Psoas muscle (tissue), 8 donors: ENCODE measurements around the gene ZBED4. TPM values are rescaled to one million over a fixed set of nuclear protein-coding genes. Genes with fewer than 3 reads are reported as not detected.

Source experiments
- ATAC-seq, 4 donors: fragments of 200-7000 bp; cut with Tn5 transposase; one replicate each; pipeline ENCODE4 v1.9.1; 2020; ENCODE audit warnings: moderate library complexity in 3 of 4, mild to moderate bottlenecking in 2 of 4
- DNase-seq, 2 donors: peaks; one replicate each; pipeline ENCODE4 v3.0.0-alpha.2; 2020
- H3K27ac ChIP-seq: fragments of 200-600 bp; one replicate; pipeline ENCODE4 v1.8.0; 2022
- H3K27me3 ChIP-seq, 3 donors: fragments of 200-600 bp in 1 of 3; one replicate each; pipeline versions ENCODE4 v1.6.1 to v1.8.0; 2013 to 2022; ENCODE audit warnings: low read length in 2 of 3, mild to moderate bottlenecking in 2 of 3, moderate library complexity in 1 of 3; ENCODE audit not compliant: insufficient read depth in 3 of 3
- H3K36me3 ChIP-seq, 2 donors: fragments of 200-600 bp in 1 of 2; one replicate each; pipeline versions ENCODE4 v1.6.1 to v1.8.0; 2013 to 2022; ENCODE audit warnings: low read depth in 1 of 2, mild to moderate bottlenecking in 1 of 2, moderate library complexity in 1 of 2; ENCODE audit not compliant: insufficient read depth in 1 of 2
- H3K4me1 ChIP-seq: fragments of 200-600 bp; one replicate; pipeline ENCODE4 v1.8.0; 2022
- H3K4me3 ChIP-seq: fragments of 200-600 bp; one replicate; pipeline ENCODE4 v1.8.0; 2022; ENCODE audit warnings: mild to moderate bottlenecking
- H3K9me3 ChIP-seq: fragments of 200-600 bp; one replicate; pipeline ENCODE4 v1.8.0; 2022
- WGBS, 3 donors: extraction: QIAGEN DNeasy Blood & Tissue Kit; methylation state at CpG; one replicate each; pipeline versions ENCODE4 v1.1.6 to v1.1.7; 2013; 5-methylcytosine and 5-hydroxymethylcytosine counted together
- intact Hi-C, 2 donors: fragments of 100-400 bp; cut with DNase I; formaldehyde crosslinking; loops; one replicate each; pipeline versions ENCODE4 v1.11.0 to v1.14.2; 2022
- polyA plus RNA-seq, 3 donors: library from polyadenylated mRNA; stranded (reverse); fragments of 200-250 nt; gene quantifications; one replicate each; pipeline ENCODE4 v1.2.3, GENCODE V29; 2013
- total RNA-seq, 4 donors: library from RNA; stranded (reverse); fragmentation: NEBNext Ultra II Directional in 2 of 4; extraction: Animal tissue kit (Norgen Biotek cat#: 25700) in 2 of 4; gene quantifications; one replicate each; pipeline versions ENCODE4 v1.2.1 to v1.2.4, GENCODE V29; 2021 to 2023
- TF ChIP-seq, protein P1 (sequence below): fragments of 200-600 bp; IDR thresholded peaks from one replicate; pipeline ENCODE4 v1.8.0; 2022; ENCODE audit warnings: antibody characterized with exemption
- donor health status: healthy with polysubstance abuse.
- donor health status: DM: no; HTN: no; CAD: no; lungs with moderate emphysema.
- donor health status: Bipolar disorder and iron deficiency.
- donor health status: healthy.
- donor health status: DM: yes; HTN: yes; CAD: no.
- donor health status: DM: no; HTN: no; CAD: no.
- donor health status: DM: no; HTN: no; CAD: no.
- donor health status: DM: yes; HTN: yes; CAD: no.

The ZBED4 gene
- total and polyA plus RNA-seq, 7 donors: 3.3 to 17.9 (median 8.3) TPM

DNA sequence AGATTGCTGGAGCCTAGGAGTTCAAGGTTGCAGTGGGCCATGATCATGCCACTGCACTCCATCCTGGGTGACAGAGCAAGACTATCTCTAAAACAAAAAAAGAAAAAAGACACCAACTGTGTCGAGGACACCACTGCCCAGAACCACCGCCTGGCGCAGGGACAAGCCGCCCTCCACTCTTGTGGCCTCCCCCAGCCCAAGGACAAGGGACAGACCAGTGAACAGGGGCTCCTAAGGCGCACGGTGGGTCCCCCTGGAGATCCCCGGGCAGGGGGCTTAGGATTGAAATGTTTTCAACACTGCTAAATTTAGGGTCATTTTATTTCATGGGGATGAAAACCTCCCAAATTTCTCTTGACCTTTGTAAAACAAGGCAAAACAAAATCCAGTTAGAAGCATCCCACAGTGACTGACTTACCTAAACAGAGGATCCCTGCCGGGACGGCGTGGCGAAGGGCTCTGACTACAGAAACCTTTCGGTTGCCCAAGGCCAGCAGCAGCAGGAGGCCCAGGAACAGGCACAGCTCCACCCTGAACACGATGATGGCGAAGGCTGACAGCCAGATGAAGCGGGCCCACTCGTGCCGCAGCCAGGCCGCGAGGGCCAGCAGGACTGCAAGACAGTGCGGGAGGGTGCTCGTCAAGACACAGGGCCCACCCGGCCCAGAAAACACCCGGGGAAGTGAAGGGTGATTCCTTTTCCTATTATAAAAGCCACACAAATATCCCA, 56.0 kb downstream of the ZBED4 start:
- TF ChIP-seq, protein P1, sequence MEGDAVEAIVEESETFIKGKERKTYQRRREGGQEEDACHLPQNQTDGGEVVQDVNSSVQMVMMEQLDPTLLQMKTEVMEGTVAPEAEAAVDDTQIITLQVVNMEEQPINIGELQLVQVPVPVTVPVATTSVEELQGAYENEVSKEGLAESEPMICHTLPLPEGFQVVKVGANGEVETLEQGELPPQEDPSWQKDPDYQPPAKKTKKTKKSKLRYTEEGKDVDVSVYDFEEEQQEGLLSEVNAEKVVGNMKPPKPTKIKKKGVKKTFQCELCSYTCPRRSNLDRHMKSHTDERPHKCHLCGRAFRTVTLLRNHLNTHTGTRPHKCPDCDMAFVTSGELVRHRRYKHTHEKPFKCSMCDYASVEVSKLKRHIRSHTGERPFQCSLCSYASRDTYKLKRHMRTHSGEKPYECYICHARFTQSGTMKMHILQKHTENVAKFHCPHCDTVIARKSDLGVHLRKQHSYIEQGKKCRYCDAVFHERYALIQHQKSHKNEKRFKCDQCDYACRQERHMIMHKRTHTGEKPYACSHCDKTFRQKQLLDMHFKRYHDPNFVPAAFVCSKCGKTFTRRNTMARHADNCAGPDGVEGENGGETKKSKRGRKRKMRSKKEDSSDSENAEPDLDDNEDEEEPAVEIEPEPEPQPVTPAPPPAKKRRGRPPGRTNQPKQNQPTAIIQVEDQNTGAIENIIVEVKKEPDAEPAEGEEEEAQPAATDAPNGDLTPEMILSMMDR: no peak
- H3K36me3 ChIP-seq: peaks cover 4 to 81% of the 10 kb centered on the region in 2 donors
- no peak for ATAC-seq
- intact Hi-C loops: loop anchor here in 1 of 2 donors (10.0 kb wide), 1 partner anchor 55 kb away; the partner anchor contains the start of gene ZBED4
- peak in 1 of 2 donors; percentile 42 for DNase-seq
- H3K9me3 ChIP-seq: no peaks in the 10 kb centered on the region
- H3K4me3 ChIP-seq: no peak overlapping the region
- H3K4me1 ChIP-seq: no peaks in the 10 kb centered on the region
- H3K27ac ChIP-seq: no peak overlapping the region
- H3K27me3 ChIP-seq: no peaks in the 10 kb centered on the region
- 90 to 94% (median 93%) methylated on average over 23 of the region's 23 CpGs for WGBS, 3 donors

DNA sequence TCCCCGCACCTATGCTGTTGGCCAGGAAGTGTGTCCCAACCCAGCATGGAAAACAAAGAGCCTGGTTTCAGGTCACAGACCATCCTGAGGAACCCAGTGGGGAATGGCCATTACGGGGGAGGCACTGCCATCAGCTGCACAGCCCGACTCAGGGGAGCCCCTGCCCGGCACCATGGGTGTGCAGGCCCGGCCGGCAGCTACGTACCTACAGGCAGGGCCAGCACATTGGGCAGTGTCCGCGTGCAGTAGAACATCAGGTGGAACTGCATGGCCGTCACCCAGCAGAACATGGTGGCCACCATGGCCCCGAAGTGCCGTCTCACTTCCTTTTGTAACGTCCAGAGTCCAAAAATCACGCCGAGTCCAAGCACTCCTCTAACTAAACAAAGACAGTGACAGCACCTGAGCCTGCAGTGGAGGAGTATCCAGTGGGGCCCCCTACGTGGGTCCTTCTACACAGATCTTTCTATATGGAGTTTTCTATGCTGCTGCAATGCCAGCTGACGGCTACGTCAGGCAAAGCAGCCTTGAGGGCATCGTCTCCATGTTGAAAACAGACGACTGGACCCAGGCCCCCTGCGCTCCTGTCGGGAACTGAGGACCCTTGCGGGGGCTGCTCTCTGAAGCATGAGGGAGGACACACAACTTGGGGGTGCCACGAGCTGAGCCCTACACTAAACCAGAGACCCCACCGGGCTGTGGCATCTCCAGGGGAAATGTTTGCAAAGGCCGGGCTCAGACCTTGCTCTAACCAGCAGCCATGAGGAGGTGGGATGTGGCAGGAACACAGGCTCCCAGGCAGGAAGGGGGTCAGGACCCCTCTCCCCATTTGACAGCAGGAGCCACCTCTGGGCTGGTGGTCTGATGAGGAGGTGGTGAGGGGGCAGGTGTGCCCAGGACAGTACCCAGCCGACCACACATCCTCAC, 56.8 kb downstream of the ZBED4 start:
- Histone ChIP-seq H3K27ac (no peak overlapping the region), H3K4me3 (no peak overlapping the region), H3K4me1 (no peaks in the 10 kb centered on the region), H3K36me3 (peaks cover 4 to 73% of the 10 kb centered on the region in 2 donors), H3K27me3 (no peaks in the 10 kb centered on the region), H3K9me3 (no peaks in the 10 kb centered on the region)
- TF ChIP-seq, protein P1: no peak
- WGBS, 3 donors: 90 to 93% (median 92%) methylated on average over 27 of the region's 27 CpGs
- DNase-seq (peak in 1 of 2 donors; percentile 43), ATAC-seq (no peak)
- intact Hi-C loops: loop anchor here in 1 of 2 donors (10.0 kb wide), 1 partner anchor 56 kb away; the partner anchor contains the start of gene ZBED4

DNA sequence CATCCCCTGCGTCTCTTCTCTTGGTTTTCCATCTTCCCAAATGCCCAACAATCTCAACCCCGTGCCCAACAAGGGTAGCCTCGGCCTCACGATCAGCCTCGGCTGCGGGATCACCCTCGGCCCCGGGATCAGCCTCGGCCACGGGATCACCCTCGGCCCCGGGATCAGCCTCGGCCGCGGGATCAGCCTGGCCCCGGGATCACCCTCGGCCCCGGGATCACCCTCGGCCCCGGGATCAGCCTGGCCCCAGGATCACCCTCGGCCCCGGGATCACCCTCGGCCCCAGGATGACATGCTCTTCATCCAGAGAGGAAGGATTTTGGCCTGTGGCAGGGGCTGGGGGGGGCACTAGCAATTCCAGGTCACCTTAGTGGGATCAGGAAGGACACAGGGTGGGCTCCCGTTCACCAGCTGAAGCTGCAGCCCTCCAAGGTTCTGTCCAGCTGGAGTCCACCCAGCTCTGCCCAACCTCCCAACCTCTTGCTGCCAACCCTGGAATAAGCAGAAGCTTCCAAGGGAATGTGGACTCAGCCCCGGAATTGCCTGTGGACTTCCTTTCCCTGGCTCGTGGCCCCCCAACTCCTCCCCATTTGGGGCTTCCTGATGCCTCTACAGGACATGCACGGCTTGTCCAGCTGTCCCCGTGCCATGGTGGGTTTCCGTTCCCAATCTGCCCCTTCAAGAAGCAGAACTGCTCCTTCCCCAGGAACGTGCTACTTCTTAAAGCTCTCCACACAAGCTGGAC, 58.4 kb downstream of the ZBED4 start:
- no peak for ATAC-seq
- Histone ChIP-seq H3K9me3 (no peaks in the 10 kb centered on the region), H3K4me1 (peaks cover 2% of the 10 kb centered on the region), H3K4me3 (no peak overlapping the region), H3K27me3 (no peaks in the 10 kb centered on the region), H3K27ac (no peak overlapping the region), H3K36me3 (peaks cover 4 to 62% of the 10 kb centered on the region in 2 donors)
- DNase-seq: peak in 1 of 2 donors; percentile 30
- TF ChIP-seq, protein P1: no peak
- WGBS, 3 donors: 93 to 95% (median 94%) methylated on average over 30 of the region's 30 CpGs
- intact Hi-C loops: loop anchor here in 1 of 2 donors (10.0 kb wide), 1 partner anchor 57 kb away; the partner anchor contains the start of gene ZBED4

DNA sequence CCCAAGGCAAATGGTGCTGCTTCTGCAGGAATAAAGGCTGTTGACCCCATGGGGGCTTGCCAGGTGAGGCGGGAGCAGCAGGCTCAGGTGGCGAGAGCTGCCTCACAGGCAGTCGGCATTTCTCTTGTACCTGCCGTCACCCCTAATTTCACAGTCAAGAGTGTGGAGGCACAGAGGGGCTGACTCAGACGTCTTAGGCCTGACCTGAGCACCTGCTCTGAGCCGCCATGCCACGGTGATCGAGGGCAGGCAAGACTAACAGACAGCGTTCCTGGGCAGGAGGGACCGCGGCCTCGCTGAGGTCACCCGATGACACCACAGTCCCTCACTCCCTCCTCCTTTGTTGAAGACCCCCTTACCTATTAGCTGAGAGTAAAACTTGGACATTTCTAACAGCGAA, 59.4 kb downstream of the ZBED4 start:
- Histone ChIP-seq H3K9me3 (no peaks in the 10 kb centered on the region), H3K27ac (no peak overlapping the region), H3K27me3 (no peaks in the 10 kb centered on the region), H3K4me3 (no peak overlapping the region), H3K36me3 (peaks cover 2 to 52% of the 10 kb centered on the region in 2 donors), H3K4me1 (peaks cover 7% of the 10 kb centered on the region)
- TF ChIP-seq, protein P1: no peak
- intact Hi-C loops: loop anchor here in 1 of 2 donors (10.0 kb wide), 1 partner anchor 58 kb away; the partner anchor contains the start of gene ZBED4
- DNase-seq (peak in 1 of 2 donors; percentile 43), ATAC-seq (no peak)
- 92 to 95% (median 94%) methylated on average over 14 of the region's 14 CpGs for WGBS, 3 donors
